GM12891 (cell line): ENCODE measurements around the gene MUC13.
A peak's percentile ranks its signal among the peaks of the same experiment; 100 is the strongest.

Experiments
- DNase-seq: peaks from one replicate; pipeline ENCODE4 v3.0.0; 2011; ENCODE audit warnings: low spot score; ENCODE audit not compliant: insufficient read length
- FAIRE-seq: peaks from 2 replicates; lab custom pipeline; 2011; peaks lifted over from hg19 to GRCh38; lab: Jason Lieb, UNC
- PAX5 ChIP-seq: IDR thresholded peaks from 2 replicates; pipeline ENCODE4 v1.6.1; 2011; ENCODE audit warnings: low read length, moderate library complexity, mild to moderate bottlenecking; ENCODE audit not compliant: insufficient read depth, severe bottlenecking
- POLR2A ChIP-seq: IDR thresholded peaks from 2 replicates; pipeline ENCODE4 v1.6.1; 2011; ENCODE audit warnings: low read depth, low read length, control low read depth
- POLR2AphosphoS5 ChIP-seq: IDR thresholded peaks from 2 replicates; pipeline ENCODE4 v1.6.1; 2011; ENCODE audit warnings: low read depth, low read length, control low read depth
- POU2F2 ChIP-seq: IDR thresholded peaks from 2 replicates; pipeline ENCODE4 v1.6.1; 2011; ENCODE audit warnings: low read depth, mild to moderate bottlenecking, control low read depth, low read length, moderate library complexity
- SPI1 ChIP-seq: IDR thresholded peaks from 2 replicates; pipeline ENCODE4 v1.6.1; 2011; ENCODE audit warnings: low read depth, low read length, control low read depth
- TAF1 ChIP-seq: IDR thresholded peaks from 2 replicates; pipeline ENCODE4 v1.6.1; 2011; ENCODE audit warnings: low read depth, low read length, control low read depth

Gene MUC13

DNA sequence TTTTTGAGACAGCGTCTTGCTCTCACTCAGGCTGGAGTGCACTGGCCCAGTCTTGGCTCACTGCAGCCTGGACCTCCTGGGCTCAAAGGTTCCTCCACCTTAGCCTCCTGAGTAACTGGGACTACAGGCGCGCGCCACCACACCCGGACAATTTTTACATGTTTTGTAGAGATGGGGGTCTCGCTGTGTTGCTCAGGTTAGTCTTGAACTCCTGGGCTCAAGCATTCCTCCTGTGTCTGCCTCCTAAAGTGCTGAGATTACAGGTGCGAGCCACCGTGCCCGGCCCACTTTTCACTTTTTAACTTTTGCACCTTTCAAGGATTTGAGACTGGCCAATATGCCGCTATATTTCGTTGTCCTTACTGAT lies 46.6 kb downstream of the MUC13 start:
- TF ChIP-seq POLR2A = no peak
- no peak for DNase-seq

DNA sequence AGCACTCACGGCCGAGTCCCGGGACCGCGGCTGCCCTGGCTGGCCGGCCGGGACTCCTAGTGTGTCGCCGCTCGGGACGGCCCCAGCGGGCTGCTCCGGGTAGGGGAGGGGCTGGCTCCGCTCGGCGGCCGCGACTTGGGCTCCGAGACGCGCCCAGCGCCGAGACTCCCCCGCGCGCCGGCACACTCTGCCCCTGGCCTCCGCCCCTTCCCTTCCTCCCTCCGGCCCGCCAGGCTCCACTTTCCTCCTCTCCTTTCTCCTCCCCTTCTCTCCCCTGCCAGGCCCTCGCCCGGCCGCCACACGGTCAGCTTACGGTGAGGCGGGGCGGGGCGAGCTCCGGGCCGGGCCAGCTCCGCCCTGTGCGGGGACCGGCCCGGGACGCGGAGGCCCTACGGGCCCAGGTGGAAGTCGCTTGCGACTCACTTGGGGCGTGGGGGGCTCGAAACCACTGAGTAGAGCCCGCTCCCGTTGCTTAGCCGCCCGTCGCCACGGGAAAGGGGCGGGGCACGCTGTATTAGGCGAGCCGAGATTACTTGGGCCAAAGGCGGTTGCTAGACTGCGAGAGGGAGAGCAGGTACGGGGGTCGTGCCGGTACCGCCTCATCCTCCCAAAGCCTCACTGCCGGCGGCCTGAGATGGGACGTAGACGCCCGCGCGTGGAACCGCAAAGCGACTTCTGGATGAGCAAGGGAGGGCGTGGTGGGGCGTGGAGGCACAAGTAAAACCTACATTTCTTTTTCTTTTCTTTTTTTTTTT lies 47.2 kb downstream of the MUC13 start, which contains the start of gene ITGB5:
Gene ITGB5, minus strand, starts transcription at position 189 of the 755 bp plus-strand sequence. CDS start 365 bp downstream, outside the sequence.
- DNase-seq (peak; percentile 59), FAIRE-seq (no peak)
- TF ChIP-seq POLR2A (no peak), POLR2AphosphoS5 (no peak), TAF1 (no peak), POU2F2 (no peak)

More for the DNA sequence above, 46.6 kb downstream of the MUC13 start:
- FAIRE-seq = no peak

DNA sequence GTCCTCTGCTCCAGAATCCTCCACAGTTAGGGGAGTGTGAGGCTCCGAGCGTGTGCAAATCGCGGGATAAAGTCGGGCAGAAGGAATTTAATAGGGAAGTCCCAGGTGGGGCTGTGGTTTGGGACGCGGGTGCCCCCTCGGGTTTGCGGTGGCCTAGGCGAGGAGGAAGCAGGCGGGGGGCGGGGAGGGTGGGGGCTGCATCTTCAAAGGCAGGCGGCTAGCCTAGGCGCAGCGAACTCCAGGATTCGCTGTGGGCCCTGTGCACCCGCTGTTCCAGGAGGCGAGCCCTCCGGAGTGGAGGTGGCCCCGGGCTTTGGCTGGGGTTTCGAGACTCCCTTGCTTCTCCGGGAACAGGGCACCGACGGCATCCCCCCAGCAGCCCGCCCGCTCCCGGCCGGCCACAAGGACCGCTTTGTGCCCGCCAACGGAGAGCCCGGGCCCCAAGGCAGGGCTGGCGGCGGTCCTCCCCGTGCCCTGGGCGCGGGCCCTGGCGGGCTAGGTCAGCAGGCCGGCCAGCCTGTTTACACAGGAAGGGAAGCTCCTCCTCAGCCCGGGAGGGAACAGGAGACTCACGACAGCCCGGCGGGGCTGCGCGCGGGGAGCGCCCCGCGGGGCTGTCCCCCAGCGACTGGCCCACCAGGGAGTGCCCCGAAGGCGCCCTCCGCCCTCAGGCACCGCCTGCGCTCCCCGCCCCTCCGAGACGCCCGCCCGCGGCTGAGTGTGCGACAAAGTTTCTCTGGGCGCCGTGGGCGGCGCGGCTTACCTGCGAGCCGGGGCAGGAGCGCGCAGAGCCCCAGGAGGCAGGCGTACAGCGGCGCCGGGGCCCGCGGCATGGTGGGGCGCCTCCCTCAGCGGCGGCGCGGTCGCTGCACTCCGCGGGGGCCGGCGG lies 48.1 kb downstream of the MUC13 start:
- TF ChIP-seq POLR2A = no peak
- no peak for TF ChIP-seq POLR2AphosphoS5
- no peak for TF ChIP-seq POU2F2
- no peak for TF ChIP-seq PAX5
- TF ChIP-seq TAF1 = no peak
- TF ChIP-seq SPI1 = no peak
- DNase-seq = peak; percentile 51
- FAIRE-seq = no peak

DNA sequence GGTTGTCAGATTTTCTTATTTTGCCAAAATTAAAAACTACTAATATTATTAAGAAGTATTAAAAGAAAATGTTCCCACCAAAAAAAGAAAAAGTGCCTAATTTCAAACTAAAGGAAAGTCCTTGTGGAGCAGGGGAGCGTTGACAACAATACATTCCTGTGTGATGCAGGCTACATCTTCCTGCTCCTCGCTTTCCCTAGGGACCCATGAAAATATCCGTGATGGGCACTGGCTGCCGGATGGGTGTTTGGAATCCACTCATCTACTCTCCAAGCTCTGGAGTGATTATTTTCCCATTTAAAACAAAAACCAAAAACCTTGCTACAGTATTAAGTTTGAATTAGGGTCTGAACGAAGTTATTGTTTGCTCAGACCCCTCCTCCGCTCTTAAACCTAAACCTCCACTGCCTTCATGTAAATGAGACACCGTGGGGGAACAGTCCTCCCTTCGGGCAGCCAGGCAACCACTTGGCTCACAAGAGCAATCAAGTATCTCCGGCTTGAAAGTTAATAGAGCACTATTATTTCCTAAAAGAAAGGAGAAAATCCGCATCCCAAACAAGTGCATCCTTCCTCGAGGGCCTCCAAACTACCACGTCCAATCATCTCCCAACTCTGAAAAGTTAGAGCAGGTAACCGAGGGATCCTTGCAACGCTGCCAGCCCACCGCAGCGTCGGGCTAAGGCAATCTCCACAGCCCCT lies 48.9 kb downstream of the MUC13 start:
- DNase-seq (no peak), FAIRE-seq (no peak)
- no peak for TF ChIP-seq PAX5

DNA sequence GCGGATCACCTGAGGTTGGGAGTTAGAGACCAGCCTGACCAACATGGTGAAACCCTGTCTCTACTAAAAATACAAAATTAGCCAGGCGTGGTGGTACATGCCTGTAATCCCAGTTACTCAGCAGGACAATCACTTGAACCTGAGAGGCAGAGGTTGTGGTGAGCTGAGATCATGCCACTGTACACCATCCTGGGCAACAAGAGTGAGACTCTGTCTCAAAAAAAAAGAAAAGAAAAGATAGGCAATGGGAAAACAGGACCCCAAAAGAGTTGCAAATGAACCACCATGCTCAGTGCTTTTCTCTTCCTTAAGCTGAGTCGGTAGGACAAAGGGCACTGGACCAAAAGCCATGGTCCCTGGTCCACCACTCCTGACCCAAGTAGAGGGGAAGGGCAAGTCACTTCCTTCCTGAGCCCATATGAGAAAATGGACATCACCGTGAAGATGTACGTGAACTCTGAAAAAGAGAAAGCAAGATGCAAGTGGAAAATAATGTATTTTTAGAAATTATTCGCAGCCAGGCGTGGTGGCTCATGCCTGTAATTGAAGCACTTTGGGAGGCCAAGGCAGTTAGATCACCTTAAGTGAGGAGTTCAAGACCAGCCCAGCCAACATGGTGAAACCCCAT lies 50.0 kb downstream of the MUC13 start:
- DNase-seq (no peak), FAIRE-seq (no peak)
- TF ChIP-seq POU2F2 (no peak), SPI1 (no peak), POLR2AphosphoS5 (no peak), TAF1 (no peak), POLR2A (no peak), PAX5 (no peak)

DNA sequence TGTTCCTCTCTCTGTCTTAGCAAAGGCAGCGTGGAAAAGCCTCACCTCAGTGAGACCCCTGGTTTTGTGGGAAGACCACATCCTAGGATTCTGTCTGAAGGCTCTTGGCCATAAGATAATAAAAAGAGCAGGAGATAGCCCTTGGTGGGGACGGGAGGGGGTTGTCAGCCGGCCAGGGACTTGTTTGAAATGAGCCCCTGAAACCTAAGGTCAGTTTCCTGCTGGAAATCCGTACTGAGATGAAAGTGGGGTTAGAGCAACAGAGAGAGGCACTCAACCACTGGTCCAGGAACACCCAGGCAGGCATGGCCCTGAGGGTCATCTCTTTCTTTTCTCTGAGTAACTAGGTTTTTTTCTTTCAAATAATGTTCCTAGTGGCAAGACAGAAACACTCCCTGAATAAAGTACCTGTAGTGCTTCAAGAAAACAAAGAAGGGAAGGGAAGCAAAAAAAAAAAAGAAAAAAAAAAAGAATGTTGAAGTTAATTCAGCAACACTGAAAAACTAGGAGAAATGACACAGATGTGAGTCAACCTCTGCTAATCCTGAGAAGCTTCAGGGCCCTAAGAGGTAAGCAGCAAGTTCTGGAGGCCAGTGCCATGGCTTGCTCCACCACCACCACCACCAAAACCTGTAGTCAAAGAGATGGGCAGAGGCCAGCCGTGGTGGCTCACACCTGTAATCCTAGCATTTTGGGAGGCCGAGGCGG lies 50.6 kb downstream of the MUC13 start:
- FAIRE-seq (no peak), DNase-seq (no peak)
- TF ChIP-seq SPI1 (no peak), TAF1 (no peak), POLR2AphosphoS5 (no peak), POU2F2 (no peak), POLR2A (no peak), PAX5 (no peak)

DNA sequence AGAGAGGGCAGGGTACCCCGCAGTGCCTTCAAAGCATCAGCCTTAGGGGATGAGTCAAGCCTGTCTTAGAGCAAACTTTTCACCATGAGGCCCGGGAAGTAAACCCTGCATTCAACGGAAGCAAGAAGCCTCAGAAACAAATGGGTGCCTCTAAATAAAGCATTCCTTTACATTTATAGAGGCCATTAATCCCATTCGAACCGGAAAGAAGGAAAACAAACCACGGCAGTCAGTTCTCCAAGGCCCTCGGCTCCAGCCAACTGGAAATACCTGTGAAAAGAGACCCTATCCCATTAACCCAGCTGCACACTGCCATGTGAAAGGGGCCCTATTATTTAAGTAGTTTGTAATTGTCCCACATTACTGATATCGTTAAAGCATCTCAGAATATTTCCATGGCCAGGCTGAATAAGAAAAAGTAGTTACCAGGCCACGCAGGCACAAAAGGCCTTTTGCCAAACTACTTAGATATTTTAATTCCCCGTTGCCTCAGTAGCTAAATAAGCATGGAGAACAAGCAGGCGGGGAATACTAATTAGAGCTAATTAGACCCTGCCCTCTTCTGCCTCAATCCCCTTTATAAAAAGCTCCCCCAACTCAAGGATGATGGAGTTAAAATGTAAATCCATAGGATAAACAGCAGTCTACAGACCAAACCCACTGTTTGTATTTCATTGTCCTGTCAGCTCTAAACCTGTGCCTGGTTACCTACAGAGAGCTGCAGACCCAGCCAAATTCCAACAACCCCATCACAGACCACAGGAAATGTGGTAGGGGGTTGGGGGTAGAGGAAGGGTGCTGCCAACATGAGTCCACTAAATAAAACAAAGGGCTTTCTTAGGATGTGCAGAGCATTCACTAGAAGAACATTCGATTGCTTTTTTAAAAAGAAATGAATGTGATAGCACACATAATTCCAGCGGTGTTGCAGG lies 51.5 kb downstream of the MUC13 start:
- FAIRE-seq = no peak
- TF ChIP-seq TAF1 = no peak
- TF ChIP-seq PAX5 = no peak
- no peak for TF ChIP-seq POU2F2
- no peak for TF ChIP-seq POLR2AphosphoS5
- no peak for TF ChIP-seq SPI1
- no peak for TF ChIP-seq POLR2A
- DNase-seq = no peak

DNA sequence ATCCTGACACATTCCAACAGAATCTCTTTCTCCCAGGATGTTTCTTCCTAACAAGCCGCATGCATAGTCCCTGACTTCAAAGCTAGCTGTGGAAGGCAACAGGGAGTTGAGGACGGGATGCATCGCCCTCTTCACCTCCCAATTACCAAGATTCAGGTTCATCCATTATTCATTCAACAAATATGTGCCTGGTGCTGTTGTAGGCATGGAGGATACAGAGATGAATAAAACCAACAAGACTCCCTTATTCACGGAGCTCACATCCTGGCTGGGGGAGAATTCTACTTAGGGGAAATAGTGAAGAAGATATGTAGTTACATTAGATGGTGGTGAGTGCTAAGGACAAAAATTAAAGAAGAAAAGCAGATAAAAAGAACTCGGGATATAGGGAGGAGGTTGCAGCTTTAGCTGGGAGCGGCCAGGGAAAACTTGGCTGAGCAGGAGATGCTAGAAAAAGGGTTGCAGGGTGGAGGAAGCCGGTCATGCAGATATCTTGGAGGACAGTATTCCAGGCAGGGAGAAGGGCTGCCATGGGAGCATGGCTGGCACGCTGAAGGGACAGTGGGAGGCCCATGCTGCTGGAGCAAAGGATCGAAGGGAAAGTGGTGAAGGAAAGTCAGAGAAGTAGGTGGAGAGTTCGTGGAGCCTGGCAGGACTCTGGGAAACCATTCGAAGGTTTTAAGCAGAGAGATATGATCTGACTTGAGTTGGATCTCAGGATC lies 52.4 kb downstream of the MUC13 start:
- TF ChIP-seq SPI1 (no peak), POLR2A (no peak), TAF1 (no peak)
- FAIRE-seq = no peak
- DNase-seq = no peak
